Activated gamma-delta T cell (primary cell): ENCODE results near the gene STOML2.
A peak's percentile ranks its signal among the peaks of the same experiment; 100 is the strongest.

Experiments used
- DNase-seq: peaks from one replicate; lab custom pipeline; 2025; lab: John Stamatoyannopoulos, UW

Gene STOML2

GRCh38 chr9:35072461-35073278 lies 30.3 kb downstream of the STOML2 start, which contains the start of gene VCP:
VCP (minus strand) TSS chr9:35072625; CDS start chr9:35072353, 272 bp downstream.
- peak; percentile 87 for DNase-seq

GRCh38 chr9:35071814-35072460 lies 31.0 kb downstream of the STOML2 start:
- peak; percentile 65 for DNase-seq

- DNase-seq: no peak
Measured at GRCh38 chr9:35070823-35071813, 31.8 kb downstream of the STOML2 start.

GRCh38 chr9:35069020-35069419 lies 33.9 kb downstream of the STOML2 start:
- DNase-seq: no peak

- DNase-seq: no peak
Measured at GRCh38 chr9:35067056-35067455, 35.9 kb downstream of the STOML2 start.

DNA sequence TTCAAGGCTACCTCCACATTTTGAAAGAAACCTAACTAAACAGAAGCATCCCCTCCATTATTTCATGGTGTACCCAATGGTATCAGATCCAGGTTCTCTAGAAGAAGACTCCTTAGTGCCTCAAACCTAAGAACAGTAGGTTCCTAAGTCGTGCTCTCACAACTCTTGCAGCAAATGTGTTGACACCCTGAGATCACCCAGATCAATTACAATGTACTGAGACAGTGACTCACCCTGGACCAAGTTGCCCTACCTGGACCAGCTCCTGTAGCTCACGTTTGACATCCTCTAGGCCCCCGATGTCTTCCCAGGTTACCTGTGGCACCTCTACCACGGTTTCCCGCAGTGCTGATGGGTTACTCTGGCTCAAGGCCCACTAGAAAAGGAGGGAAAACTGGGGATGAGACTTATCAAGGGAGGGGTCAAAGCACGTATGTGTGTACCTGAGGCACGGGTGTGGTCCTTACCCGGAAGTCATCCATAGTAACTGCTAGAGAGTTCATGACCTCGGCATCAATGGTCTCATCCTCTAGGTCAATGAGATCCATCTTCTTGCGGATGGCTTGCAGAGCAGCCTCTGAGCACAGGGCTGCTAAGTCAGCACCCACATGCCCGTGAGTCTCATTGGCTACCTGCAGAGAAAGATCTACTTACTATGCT lies 42.3 kb downstream of the STOML2 start:
- no peak for DNase-seq

GRCh38 chr9:35059438-35059837 lies 43.5 kb downstream of the STOML2 start:
- DNase-seq: no peak

DNA sequence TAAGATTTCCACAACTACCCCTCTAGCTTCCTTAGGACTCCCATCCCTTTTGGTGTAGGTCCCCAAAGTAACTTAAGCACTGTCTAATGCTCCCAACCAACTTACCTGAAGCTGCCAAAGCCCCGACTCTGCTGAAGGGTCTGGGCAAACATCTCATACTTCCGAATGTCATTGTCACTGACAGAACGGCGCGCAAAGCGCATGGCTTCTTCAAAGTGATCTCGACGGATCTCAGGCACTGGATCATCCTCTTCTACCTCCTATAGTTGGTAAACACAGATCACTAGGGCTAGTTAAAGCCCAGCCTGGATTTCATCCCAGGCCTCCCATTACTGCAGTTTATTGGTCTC lies 45.7 kb downstream of the STOML2 start:
- DNase-seq: no peak

- DNase-seq: no peak
Measured at GRCh38 chr9:35056571-35057270, 46.2 kb downstream of the STOML2 start.

DNA sequence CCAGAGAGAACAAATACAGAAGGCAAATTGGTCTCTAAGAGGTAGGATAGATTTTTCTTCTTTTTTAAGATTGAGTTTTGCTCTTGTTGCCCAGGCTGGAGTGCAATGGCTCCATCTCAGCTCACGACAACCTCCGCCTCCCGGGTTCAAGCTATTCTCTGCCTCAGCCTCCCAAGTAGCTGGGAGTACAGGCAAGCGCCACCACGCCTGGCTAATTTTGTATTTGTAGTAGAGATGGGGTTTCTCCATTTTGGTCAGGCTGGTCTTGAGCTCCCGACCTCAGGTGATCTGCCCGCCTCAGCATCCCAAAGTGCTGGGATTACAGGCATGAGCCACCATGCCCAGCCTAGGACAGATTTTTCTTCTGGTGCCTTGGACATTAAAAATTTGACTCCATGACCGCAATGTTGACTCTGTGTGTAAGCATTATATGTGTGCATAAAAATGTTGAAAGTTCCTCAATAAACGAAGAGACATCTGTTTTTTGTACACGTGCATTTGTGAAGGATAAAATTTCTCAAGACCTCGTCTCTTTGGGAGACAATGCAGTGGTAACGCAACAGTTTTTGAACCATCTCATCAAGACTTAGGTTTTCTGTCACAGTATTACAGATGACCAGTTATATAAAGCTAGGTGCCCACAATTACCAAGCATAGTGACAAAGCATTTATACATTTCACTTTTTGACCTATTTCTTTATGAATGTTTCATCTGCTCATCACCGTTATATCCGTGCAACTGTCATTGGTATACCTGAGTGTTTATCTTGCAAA lies 47.9 kb downstream of the STOML2 start:
- no peak for DNase-seq

- no peak for DNase-seq
Measured at GRCh38 chr9:35054185-35054835, 48.6 kb downstream of the STOML2 start.

- DNase-seq: no peak
Measured at GRCh38 chr9:35051069-35051967, 51.6 kb downstream of the STOML2 start.
